ENCODE measurements around the gene SRPK1.

- TF ChIP-seq CTCF (IDR thresholded peaks at IDR 0.05) (no peak), POLR2A (IDR thresholded peaks at IDR 0.05; ENCODE audit: low read depth) (no peak)
These were observed 132.4 kb downstream of the SRPK1 start for GRCh38 chr6:35788423-35788982.

Measured in esophagus muscularis mucosa (tissue), 3 donors.